CD14-positive monocyte (primary cell): ENCODE data around the gene ATF6B. TPM values are rescaled to one million over a fixed set of nuclear protein-coding genes. Genes with fewer than 3 reads are reported as not detected.

ENCODE experiments used
- DNase-seq, 3 donors: peaks; one replicate each; pipeline ENCODE4 v3.0.0-alpha.2; 2011 to 2022
- H2AFZ ChIP-seq: 2 replicates; pipeline ENCODE4 v1.6.0; 2012; ENCODE audit warnings: mild to moderate bottlenecking, low read depth, low read length, inconsistent platforms; ENCODE audit not compliant: insufficient read depth, poor library complexity, severe bottlenecking
- H3K27ac ChIP-seq, 2 donors: 1 replicate in 1 of 2; 2 replicates in 1 of 2; pipeline ENCODE4 v1.5.1; 2012 to 2013; ENCODE audit warnings: low read length in 2 of 2, control low read depth in 1 of 2, inconsistent platforms in 1 of 2, low read depth in 1 of 2, mild to moderate bottlenecking in 1 of 2
- H3K27me3 ChIP-seq, 2 donors: one replicate each; pipeline versions ENCODE4 v1.6.0 to v1.6.1; 2011 to 2013; ENCODE audit warnings: low read length in 2 of 2; ENCODE audit not compliant: control insufficient read depth in 2 of 2, insufficient read depth in 2 of 2
- H3K36me3 ChIP-seq, 2 donors: replicated peaks in 1 of 2; 1 replicate in 1 of 2; 2 replicates in 1 of 2; pipeline versions ENCODE4 v1.5.1 to v1.6.1; 2012 to 2013; ENCODE audit warnings: low read length in 2 of 2, control low read depth in 1 of 2, inconsistent platforms in 1 of 2, mild to moderate bottlenecking in 1 of 2; ENCODE audit not compliant: insufficient read depth in 2 of 2, control insufficient read depth in 1 of 2
- H3K4me1 ChIP-seq, 2 donors: 1 replicate in 1 of 2; 2 replicates in 1 of 2; pipeline versions ENCODE4 v1.5.1 to v1.6.1; 2012 to 2013; ENCODE audit warnings: low read length in 2 of 2, control low read depth in 1 of 2, inconsistent platforms in 1 of 2, mild to moderate bottlenecking in 1 of 2, moderate library complexity in 1 of 2; ENCODE audit not compliant: insufficient read depth in 2 of 2, control insufficient read depth in 1 of 2
- H3K4me2 ChIP-seq: replicated peaks from 2 replicates; pipeline ENCODE3; 2012; ENCODE audit warnings: low read length, moderate library complexity, mild to moderate bottlenecking; ENCODE audit not compliant: poor library complexity, severe bottlenecking; ENCODE audit errors: extremely low read depth
- H3K4me3 ChIP-seq, 3 experiments: fragments of 200-600 bp in 1 of 3; sonication (generic) in 1 of 3; replicated peaks in 1 of 3; 1 replicate in 2 of 3; 2 replicates in 1 of 3; pipeline ENCODE4 v1.5.1; 2011 to 2013; ENCODE audit warnings: low read length in 3 of 3, mild to moderate bottlenecking in 3 of 3, control low read depth in 2 of 3, low read depth in 2 of 3, inconsistent platforms in 1 of 3, moderate library complexity in 1 of 3
- H3K79me2 ChIP-seq: 2 replicates; pipeline ENCODE4 v1.6.0; 2012; ENCODE audit warnings: mild to moderate bottlenecking, control low read depth, inconsistent platforms, low read length, moderate library complexity; ENCODE audit not compliant: insufficient read depth
- H3K9ac ChIP-seq: 2 replicates; pipeline ENCODE4 v1.6.0; 2017; ENCODE audit warnings: low read length, mild to moderate bottlenecking; ENCODE audit not compliant: insufficient read depth, poor library complexity, severe bottlenecking
- H3K9me3 ChIP-seq, 2 donors: replicated peaks in 1 of 2; 1 replicate in 1 of 2; 2 replicates in 1 of 2; pipeline versions ENCODE4 v1.5.1 to v1.6.1; 2012 to 2013; ENCODE audit warnings: low read length in 2 of 2, control low read depth in 1 of 2; ENCODE audit not compliant: control insufficient read depth in 1 of 2, insufficient read depth in 1 of 2
- H4K20me1 ChIP-seq: 2 replicates; pipeline ENCODE4 v1.6.0; 2012; ENCODE audit warnings: mild to moderate bottlenecking, low read length, control low read depth, moderate library complexity; ENCODE audit not compliant: insufficient read depth
- H3K27ac Mint-ChIP-seq, 7 donors: one replicate each; pipeline ENCODE4 v1.8.0; 2020; ENCODE audit warnings: mild to moderate bottlenecking in 7 of 7, mixed read lengths in 7 of 7, moderate library complexity in 6 of 7, inconsistent platforms in 2 of 7
- H3K27me3 Mint-ChIP-seq, 3 donors: one replicate each; pipeline ENCODE4 v1.8.0; 2021 to 2022; ENCODE audit warnings: low read depth in 3 of 3, mild to moderate bottlenecking in 3 of 3, mixed read lengths in 3 of 3, moderate library complexity in 3 of 3, inconsistent platforms in 1 of 3
- H3K36me3 Mint-ChIP-seq, 2 donors: one replicate each; pipeline ENCODE4 v1.8.0; 2020; ENCODE audit warnings: mixed read lengths in 2 of 2, inconsistent platforms in 1 of 2, mild to moderate bottlenecking in 1 of 2
- H3K4me1 Mint-ChIP-seq: one replicate; pipeline ENCODE4 v1.8.0; 2020; ENCODE audit warnings: mild to moderate bottlenecking, mixed read lengths
- H3K4me3 Mint-ChIP-seq, 2 donors: one replicate each; pipeline ENCODE4 v1.8.0; 2020; ENCODE audit warnings: mild to moderate bottlenecking in 2 of 2, mixed read lengths in 2 of 2, moderate library complexity in 1 of 2
- H3K9me3 Mint-ChIP-seq, 7 donors: one replicate each; pipeline ENCODE4 v1.8.0; 2020 to 2022; ENCODE audit warnings: mixed read lengths in 7 of 7, mild to moderate bottlenecking in 6 of 7, moderate library complexity in 6 of 7, inconsistent platforms in 2 of 7
- WGBS: methylation state at CpG from one replicate; pipeline ENCODE4 v1.1.5; 2013; ENCODE audit warnings: missing lambda C conversion rate; ENCODE audit not compliant: insufficient coverage; 5-methylcytosine and 5-hydroxymethylcytosine counted together
- intact Hi-C, 2 donors: fragments of 100-400 bp; cut with micrococcal nuclease; formaldehyde crosslinking; loops; one replicate each; pipeline versions ENCODE4 v1.15.0 to v1.15.1; 2023
- polyA plus RNA-seq, 3 donors: library from polyadenylated mRNA; depleted of rRNA in 1 of 3; unstranded in 2 of 3; stranded (reverse) in 1 of 3; fragments of 300-500 nt in 2 of 3; fragments of >200 nt in 1 of 3; fragmentation: Illumina TruSeq in 2 of 3; gene quantifications; 1 replicate in 2 of 3; 2 replicates in 1 of 3; pipeline ENCODE4 v1.2.3, GENCODE V29; 2012 to 2021
- TF ChIP-seq, protein P1 (sequence below): fragments of 200-600 bp; IDR thresholded peaks from one replicate; pipeline ENCODE4 v1.8.0; 2022; ENCODE audit warnings: antibody characterized with exemption, mild to moderate bottlenecking

ATF6B gene
- polyA plus RNA-seq, 3 donors, result 15.7 to 147 (median 17.8) TPM

GRCh38 chr6:32088487-32089049 is 39.5 kb downstream of the ATF6B start:
- Histone ChIP-seq H3K27ac (no peak overlapping the region), H3K9me3 (no peaks in the 10 kb centered on the region), H3K79me2 (no peaks in the 10 kb centered on the region), H3K4me1 (no peaks in the 10 kb centered on the region), H2AFZ (no peak overlapping the region), H3K9ac (no peak overlapping the region), H3K27me3 (peaks cover 10 to 34% of the 10 kb centered on the region in 2 donors), H4K20me1 (no peaks in the 10 kb centered on the region), H3K4me2 (no peak overlapping the region), H3K4me3 (no peak overlapping the region), H3K36me3 (no peaks in the 10 kb centered on the region)
- Mint-ChIP-seq H3K27ac (peak overlapping the region in 1 of 7 donors; percentile 66), H3K4me1 (no peaks in the 10 kb centered on the region), H3K27me3 (peaks cover 32 to 72% (median 46%) of the 10 kb centered on the region in 3 donors), H3K9me3 (peaks cover 0 to 5% (median 0%) of the 10 kb centered on the region in 7 donors), H3K36me3 (no peaks in the 10 kb centered on the region), H3K4me3 (no peak overlapping the region)
- no peak for DNase-seq
- intact Hi-C loops, result no loop called here
- 92% methylated on average over 8 of the region's 14 CpGs for WGBS
- TF ChIP-seq, protein P1, sequence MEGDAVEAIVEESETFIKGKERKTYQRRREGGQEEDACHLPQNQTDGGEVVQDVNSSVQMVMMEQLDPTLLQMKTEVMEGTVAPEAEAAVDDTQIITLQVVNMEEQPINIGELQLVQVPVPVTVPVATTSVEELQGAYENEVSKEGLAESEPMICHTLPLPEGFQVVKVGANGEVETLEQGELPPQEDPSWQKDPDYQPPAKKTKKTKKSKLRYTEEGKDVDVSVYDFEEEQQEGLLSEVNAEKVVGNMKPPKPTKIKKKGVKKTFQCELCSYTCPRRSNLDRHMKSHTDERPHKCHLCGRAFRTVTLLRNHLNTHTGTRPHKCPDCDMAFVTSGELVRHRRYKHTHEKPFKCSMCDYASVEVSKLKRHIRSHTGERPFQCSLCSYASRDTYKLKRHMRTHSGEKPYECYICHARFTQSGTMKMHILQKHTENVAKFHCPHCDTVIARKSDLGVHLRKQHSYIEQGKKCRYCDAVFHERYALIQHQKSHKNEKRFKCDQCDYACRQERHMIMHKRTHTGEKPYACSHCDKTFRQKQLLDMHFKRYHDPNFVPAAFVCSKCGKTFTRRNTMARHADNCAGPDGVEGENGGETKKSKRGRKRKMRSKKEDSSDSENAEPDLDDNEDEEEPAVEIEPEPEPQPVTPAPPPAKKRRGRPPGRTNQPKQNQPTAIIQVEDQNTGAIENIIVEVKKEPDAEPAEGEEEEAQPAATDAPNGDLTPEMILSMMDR, result no peak

GRCh38 chr6:32087574-32088486 is 40.2 kb downstream of the ATF6B start:
- 6% methylated on average over 27 of the region's 50 CpGs for WGBS
- no peak overlapping the region for H3K9ac ChIP-seq
- H3K36me3 ChIP-seq, result no peaks in the 10 kb centered on the region
- peaks cover 10 to 34% of the 10 kb centered on the region in 2 donors for H3K27me3 ChIP-seq
- TF ChIP-seq, protein P1, result peak; percentile 19
- no peak overlapping the region for H3K27ac Mint-ChIP-seq
- H3K79me2 ChIP-seq, result no peaks in the 10 kb centered on the region
- H3K4me1 ChIP-seq, result no peaks in the 10 kb centered on the region
- no peaks in the 10 kb centered on the region for H3K4me1 Mint-ChIP-seq
- intact Hi-C loops, result no loop called here
- peaks cover 0 to 3% (median 0%) of the 10 kb centered on the region in 7 donors for H3K9me3 Mint-ChIP-seq
- H3K9me3 ChIP-seq, result no peaks in the 10 kb centered on the region
- H3K27me3 Mint-ChIP-seq, result peaks cover 31 to 69% (median 43%) of the 10 kb centered on the region in 3 donors
- no peak overlapping the region for H3K4me3 Mint-ChIP-seq
- no peak overlapping the region for H3K4me3 ChIP-seq
- no peak overlapping the region for H3K4me2 ChIP-seq
- H3K27ac ChIP-seq, result no peak overlapping the region
- no peaks in the 10 kb centered on the region for H4K20me1 ChIP-seq
- peak; percentile 14 to 36 (median 14) for DNase-seq
- H3K36me3 Mint-ChIP-seq, result no peaks in the 10 kb centered on the region
- H2AFZ ChIP-seq, result no peak overlapping the region
